ENCODE data around the gene CHGA. TPM values are rescaled to one million over a fixed set of nuclear protein-coding genes. Genes with fewer than 3 reads are reported as not detected.

Gene CHGA
- total and polyA plus RNA-seq, 2 of the 13 experiments (the other 11 are each of a cell fraction or from before 2014, with no cell fraction given) = not detected

DNA sequence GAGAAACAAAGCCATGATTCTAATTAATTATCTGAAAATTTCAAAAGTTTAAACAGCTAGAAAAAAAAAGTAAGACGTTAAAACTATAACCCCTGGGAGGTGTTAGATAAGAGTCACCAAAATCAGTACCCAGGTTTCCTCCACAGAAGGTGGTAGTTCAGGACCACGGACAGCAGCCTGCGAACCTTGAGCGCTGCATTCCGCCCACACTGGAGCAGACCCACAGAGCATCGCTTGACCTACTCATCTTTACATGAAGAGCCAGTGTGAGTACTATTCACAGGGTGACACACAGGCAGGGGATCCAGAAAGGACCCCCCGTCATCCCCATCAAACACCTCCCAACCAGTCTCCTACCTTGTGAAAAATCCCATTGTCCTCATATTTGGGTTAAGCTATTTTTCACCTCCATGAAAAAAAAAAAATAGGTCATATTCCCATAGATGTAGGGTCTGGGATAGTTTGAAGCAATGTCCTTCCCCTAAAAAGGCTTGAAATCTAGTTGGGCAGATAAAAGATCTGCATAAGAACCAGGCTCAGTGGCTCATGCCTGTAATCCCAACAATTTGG is 8.8 kb upstream of the CHGA start (continued):
- TF ChIP-seq, protein P1, sequence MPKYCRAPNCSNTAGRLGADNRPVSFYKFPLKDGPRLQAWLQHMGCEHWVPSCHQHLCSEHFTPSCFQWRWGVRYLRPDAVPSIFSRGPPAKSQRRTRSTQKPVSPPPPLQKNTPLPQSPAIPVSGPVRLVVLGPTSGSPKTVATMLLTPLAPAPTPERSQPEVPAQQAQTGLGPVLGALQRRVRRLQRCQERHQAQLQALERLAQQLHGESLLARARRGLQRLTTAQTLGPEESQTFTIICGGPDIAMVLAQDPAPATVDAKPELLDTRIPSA (CRISPR knock-in tag; IDR thresholded peaks at IDR 0.05; ENCODE audit: borderline replicate concordance) = no peak
- TF ChIP-seq, protein P2, sequence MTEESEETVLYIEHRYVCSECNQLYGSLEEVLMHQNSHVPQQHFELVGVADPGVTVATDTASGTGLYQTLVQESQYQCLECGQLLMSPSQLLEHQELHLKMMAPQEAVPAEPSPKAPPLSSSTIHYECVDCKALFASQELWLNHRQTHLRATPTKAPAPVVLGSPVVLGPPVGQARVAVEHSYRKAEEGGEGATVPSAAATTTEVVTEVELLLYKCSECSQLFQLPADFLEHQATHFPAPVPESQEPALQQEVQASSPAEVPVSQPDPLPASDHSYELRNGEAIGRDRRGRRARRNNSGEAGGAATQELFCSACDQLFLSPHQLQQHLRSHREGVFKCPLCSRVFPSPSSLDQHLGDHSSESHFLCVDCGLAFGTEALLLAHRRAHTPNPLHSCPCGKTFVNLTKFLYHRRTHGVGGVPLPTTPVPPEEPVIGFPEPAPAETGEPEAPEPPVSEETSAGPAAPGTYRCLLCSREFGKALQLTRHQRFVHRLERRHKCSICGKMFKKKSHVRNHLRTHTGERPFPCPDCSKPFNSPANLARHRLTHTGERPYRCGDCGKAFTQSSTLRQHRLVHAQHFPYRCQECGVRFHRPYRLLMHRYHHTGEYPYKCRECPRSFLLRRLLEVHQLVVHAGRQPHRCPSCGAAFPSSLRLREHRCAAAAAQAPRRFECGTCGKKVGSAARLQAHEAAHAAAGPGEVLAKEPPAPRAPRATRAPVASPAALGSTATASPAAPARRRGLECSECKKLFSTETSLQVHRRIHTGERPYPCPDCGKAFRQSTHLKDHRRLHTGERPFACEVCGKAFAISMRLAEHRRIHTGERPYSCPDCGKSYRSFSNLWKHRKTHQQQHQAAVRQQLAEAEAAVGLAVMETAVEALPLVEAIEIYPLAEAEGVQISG (CRISPR knock-in tag; IDR thresholded peaks at IDR 0.05) = peak; percentile 73
- TF ChIP-seq KDM1A (CRISPR knock-in tag; IDR thresholded peaks at IDR 0.05) (0 out of 2 replicates have a peak, but pooled peaks have one; percentile 27), BRCA1 (CRISPR knock-in tag; IDR thresholded peaks at IDR 0.05) (0 out of 2 replicates have a peak, but pooled peaks have one; percentile 47), ZXDC (CRISPR knock-in tag; IDR thresholded peaks at IDR 0.05) (no peak), ZNF839 (CRISPR knock-in tag; IDR thresholded peaks at IDR 0.05; ENCODE audit: borderline replicate concordance) (no peak), SAFB2 (CRISPR knock-in tag; IDR thresholded peaks at IDR 0.05; ENCODE audit: borderline replicate concordance, low read depth) (no peak), SATB2 (CRISPR knock-in tag; IDR thresholded peaks at IDR 0.05) (peak; percentile 89; the same call in 1 of the 2 replicates), BCL6 (CRISPR knock-in tag; IDR thresholded peaks at IDR 0.05) (peak; percentile 44; the same call in 1 of the 2 replicates), ZNF709 (CRISPR knock-in tag; IDR thresholded peaks at IDR 0.05) (peak; percentile 32; the same call in 1 of the 2 replicates), ERF (CRISPR knock-in tag; IDR thresholded peaks at IDR 0.05) (peak; percentile 84; the same call in 1 of the 2 replicates)
- TF ChIP-seq, protein P3, sequence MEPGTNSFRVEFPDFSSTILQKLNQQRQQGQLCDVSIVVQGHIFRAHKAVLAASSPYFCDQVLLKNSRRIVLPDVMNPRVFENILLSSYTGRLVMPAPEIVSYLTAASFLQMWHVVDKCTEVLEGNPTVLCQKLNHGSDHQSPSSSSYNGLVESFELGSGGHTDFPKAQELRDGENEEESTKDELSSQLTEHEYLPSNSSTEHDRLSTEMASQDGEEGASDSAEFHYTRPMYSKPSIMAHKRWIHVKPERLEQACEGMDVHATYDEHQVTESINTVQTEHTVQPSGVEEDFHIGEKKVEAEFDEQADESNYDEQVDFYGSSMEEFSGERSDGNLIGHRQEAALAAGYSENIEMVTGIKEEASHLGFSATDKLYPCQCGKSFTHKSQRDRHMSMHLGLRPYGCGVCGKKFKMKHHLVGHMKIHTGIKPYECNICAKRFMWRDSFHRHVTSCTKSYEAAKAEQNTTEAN (CRISPR knock-in tag; conservative IDR thresholded peaks at IDR 0.05) = peak; percentile 82
- TF ChIP-seq, protein P4, sequence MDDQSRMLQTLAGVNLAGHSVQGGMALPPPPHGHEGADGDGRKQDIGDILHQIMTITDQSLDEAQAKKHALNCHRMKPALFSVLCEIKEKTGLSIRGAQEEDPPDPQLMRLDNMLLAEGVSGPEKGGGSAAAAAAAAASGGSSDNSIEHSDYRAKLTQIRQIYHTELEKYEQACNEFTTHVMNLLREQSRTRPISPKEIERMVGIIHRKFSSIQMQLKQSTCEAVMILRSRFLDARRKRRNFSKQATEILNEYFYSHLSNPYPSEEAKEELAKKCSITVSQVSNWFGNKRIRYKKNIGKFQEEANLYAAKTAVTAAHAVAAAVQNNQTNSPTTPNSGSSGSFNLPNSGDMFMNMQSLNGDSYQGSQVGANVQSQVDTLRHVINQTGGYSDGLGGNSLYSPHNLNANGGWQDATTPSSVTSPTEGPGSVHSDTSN (CRISPR knock-in tag; IDR thresholded peaks at IDR 0.05; ENCODE audit: borderline replicate concordance) = peak; percentile 71; the same call in 1 of the 2 replicates
- TF ChIP-seq, protein P5, sequence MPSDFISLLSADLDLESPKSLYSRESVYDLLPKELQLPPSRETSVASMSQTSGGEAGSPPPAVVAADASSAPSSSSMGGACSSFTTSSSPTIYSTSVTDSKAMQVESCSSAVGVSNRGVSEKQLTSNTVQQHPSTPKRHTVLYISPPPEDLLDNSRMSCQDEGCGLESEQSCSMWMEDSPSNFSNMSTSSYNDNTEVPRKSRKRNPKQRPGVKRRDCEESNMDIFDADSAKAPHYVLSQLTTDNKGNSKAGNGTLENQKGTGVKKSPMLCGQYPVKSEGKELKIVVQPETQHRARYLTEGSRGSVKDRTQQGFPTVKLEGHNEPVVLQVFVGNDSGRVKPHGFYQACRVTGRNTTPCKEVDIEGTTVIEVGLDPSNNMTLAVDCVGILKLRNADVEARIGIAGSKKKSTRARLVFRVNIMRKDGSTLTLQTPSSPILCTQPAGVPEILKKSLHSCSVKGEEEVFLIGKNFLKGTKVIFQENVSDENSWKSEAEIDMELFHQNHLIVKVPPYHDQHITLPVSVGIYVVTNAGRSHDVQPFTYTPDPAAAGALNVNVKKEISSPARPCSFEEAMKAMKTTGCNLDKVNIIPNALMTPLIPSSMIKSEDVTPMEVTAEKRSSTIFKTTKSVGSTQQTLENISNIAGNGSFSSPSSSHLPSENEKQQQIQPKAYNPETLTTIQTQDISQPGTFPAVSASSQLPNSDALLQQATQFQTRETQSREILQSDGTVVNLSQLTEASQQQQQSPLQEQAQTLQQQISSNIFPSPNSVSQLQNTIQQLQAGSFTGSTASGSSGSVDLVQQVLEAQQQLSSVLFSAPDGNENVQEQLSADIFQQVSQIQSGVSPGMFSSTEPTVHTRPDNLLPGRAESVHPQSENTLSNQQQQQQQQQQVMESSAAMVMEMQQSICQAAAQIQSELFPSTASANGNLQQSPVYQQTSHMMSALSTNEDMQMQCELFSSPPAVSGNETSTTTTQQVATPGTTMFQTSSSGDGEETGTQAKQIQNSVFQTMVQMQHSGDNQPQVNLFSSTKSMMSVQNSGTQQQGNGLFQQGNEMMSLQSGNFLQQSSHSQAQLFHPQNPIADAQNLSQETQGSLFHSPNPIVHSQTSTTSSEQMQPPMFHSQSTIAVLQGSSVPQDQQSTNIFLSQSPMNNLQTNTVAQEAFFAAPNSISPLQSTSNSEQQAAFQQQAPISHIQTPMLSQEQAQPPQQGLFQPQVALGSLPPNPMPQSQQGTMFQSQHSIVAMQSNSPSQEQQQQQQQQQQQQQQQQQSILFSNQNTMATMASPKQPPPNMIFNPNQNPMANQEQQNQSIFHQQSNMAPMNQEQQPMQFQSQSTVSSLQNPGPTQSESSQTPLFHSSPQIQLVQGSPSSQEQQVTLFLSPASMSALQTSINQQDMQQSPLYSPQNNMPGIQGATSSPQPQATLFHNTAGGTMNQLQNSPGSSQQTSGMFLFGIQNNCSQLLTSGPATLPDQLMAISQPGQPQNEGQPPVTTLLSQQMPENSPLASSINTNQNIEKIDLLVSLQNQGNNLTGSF (CRISPR knock-in tag; IDR thresholded peaks at IDR 0.05) = peak; percentile 63; the same call in 1 of the 2 replicates
